Measurements from ENCODE around the gene NCKAP5. TPM values are rescaled to one million over a fixed set of nuclear protein-coding genes. Genes with fewer than 3 reads are reported as not detected.

The NCKAP5 gene
- total RNA-seq, 1 donor from 2014 or later, result 27.9 TPM

- H3K9me3 Mint-ChIP-seq, result no peaks in the 10 kb centered on the region
- peaks cover 8% of the 10 kb centered on the region for H3K36me3 Mint-ChIP-seq (ENCODE audit: low read depth)
- no peak overlapping the region for H3K4me3 Mint-ChIP-seq
- no peak for DNase-seq (ENCODE audit: low read depth, low spot score)
- TF ChIP-seq CTCF (conservative IDR thresholded peaks at IDR 0.05), result no peak
- no peaks in the 10 kb centered on the region for H3K27me3 Mint-ChIP-seq (ENCODE audit: low read depth)
- no peak overlapping the region for H3K27ac Mint-ChIP-seq (ENCODE audit: unreplicated experiment)
- no peaks in the 10 kb centered on the region for H3K4me1 Mint-ChIP-seq
These were observed 405.2 kb downstream of the NCKAP5 start for GRCh38 chr2:133163111-133163510.

DNA sequence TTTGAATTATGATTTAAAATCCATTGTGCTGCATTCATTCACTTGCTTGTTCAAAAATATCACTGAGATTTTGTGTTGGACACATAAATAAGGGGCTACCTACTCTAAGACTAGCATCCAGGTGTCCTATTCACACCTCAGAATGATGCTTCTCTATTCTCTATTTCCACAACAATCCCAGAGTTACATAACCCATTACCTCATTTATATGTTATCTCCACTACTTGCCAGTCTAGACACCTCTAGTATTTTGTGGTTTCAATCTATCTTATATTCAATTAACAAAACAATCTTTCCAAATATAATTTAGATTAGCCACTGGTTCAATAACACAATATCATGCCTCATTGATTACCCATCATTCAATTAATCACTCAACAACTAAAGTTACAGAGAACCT lies 409.8 kb downstream of the NCKAP5 start:
- Mint-ChIP-seq H3K9me3 (peaks cover 10% of the 10 kb centered on the region), H3K4me3 (no peak overlapping the region), H3K27ac (ENCODE audit: unreplicated experiment) (no peak overlapping the region), H3K27me3 (ENCODE audit: low read depth) (no peaks in the 10 kb centered on the region), H3K4me1 (no peaks in the 10 kb centered on the region), H3K36me3 (ENCODE audit: low read depth) (peaks cover 31% of the 10 kb centered on the region)
- no peak for DNase-seq (ENCODE audit: low read depth, low spot score)
- TF ChIP-seq CTCF (conservative IDR thresholded peaks at IDR 0.05), result no peak

- Mint-ChIP-seq H3K27me3 (ENCODE audit: low read depth) (no peaks in the 10 kb centered on the region), H3K4me1 (no peaks in the 10 kb centered on the region), H3K36me3 (ENCODE audit: low read depth) (peaks cover 33% of the 10 kb centered on the region), H3K9me3 (peaks cover 10% of the 10 kb centered on the region), H3K27ac (ENCODE audit: unreplicated experiment) (no peak overlapping the region), H3K4me3 (no peak overlapping the region)
- TF ChIP-seq CTCF (conservative IDR thresholded peaks at IDR 0.05), result no peak
- DNase-seq (ENCODE audit: low read depth, low spot score), result no peak
These were observed 410.2 kb downstream of the NCKAP5 start for GRCh38 chr2:133158024-133158423.

DNA sequence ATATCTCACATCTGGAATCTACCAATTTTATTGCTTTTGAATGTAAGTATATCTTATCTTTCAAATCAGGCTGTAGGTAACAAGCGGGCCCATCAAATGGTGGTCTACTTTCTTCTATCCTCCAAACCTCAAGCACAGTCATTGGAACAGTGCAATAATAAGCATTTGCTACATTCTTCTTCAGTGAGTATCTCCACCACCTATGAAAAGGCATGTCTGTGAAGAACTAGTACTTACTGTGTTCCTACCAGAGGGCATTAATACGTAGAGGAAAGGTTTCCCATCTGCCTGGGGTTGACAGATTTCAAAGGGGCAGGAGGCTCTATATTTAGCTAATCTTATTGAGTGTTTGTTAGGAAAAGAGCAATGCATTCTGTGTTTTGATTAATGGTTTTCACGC lies 411.1 kb downstream of the NCKAP5 start:
- Mint-ChIP-seq H3K4me3 (no peak overlapping the region), H3K36me3 (ENCODE audit: low read depth) (peaks cover 42% of the 10 kb centered on the region), H3K9me3 (peaks cover 13% of the 10 kb centered on the region), H3K27me3 (ENCODE audit: low read depth) (no peaks in the 10 kb centered on the region), H3K27ac (ENCODE audit: unreplicated experiment) (no peak overlapping the region), H3K4me1 (no peaks in the 10 kb centered on the region)
- TF ChIP-seq CTCF (conservative IDR thresholded peaks at IDR 0.05), result no peak
- no peak for DNase-seq (ENCODE audit: low read depth, low spot score)

- peaks cover 14% of the 10 kb centered on the region for H3K9me3 Mint-ChIP-seq
- H3K27me3 Mint-ChIP-seq (ENCODE audit: low read depth), result no peaks in the 10 kb centered on the region
- no peak overlapping the region for H3K27ac Mint-ChIP-seq (ENCODE audit: unreplicated experiment)
- TF ChIP-seq CTCF (conservative IDR thresholded peaks at IDR 0.05), result no peak
- H3K4me3 Mint-ChIP-seq, result no peak overlapping the region
- no peak for DNase-seq (ENCODE audit: low read depth, low spot score)
- peaks cover 46% of the 10 kb centered on the region for H3K36me3 Mint-ChIP-seq (ENCODE audit: low read depth)
- H3K4me1 Mint-ChIP-seq, result no peaks in the 10 kb centered on the region
These were observed 415.5 kb downstream of the NCKAP5 start for GRCh38 chr2:133152801-133153200.

GRCh38 chr2:133148187-133148586 lies 420.1 kb downstream of the NCKAP5 start:
- Mint-ChIP-seq H3K27me3 (ENCODE audit: low read depth) (no peaks in the 10 kb centered on the region), H3K9me3 (peaks cover 4% of the 10 kb centered on the region), H3K27ac (ENCODE audit: unreplicated experiment) (no peak overlapping the region)

More at GRCh38 chr2:133148187-133148586, 420.1 kb downstream of the NCKAP5 start:
- Mint-ChIP-seq H3K4me1 (no peaks in the 10 kb centered on the region), H3K36me3 (ENCODE audit: low read depth) (peaks cover 19% of the 10 kb centered on the region), H3K4me3 (no peak overlapping the region)
- DNase-seq (ENCODE audit: low read depth, low spot score), result no peak
- no peak for TF ChIP-seq CTCF (conservative IDR thresholded peaks at IDR 0.05)

All from neural crest cell (in vitro differentiated cells).